Loucy (cell line): ENCODE results near the gene PIP4P1.

Experiments used
- H2AFZ ChIP-seq: fragments of 200-600 bp; sonication (generic); 2 replicates; pipeline ENCODE4 v1.6.0; 2016; ENCODE audit warnings: antibody characterized with exemption, mild to moderate bottlenecking, low read length, moderate library complexity
- H3F3A ChIP-seq: fragments of 200-600 bp; 2 replicates; pipeline ENCODE4 v1.6.0; 2016; ENCODE audit warnings: antibody characterized with exemption, low read depth, mild to moderate bottlenecking
- H3K27me3 ChIP-seq: fragments of 200-600 bp; sonication (generic); 2 replicates; pipeline ENCODE4 v1.6.1; 2014; ENCODE audit warnings: low read length, mild to moderate bottlenecking; ENCODE audit not compliant: insufficient read depth, poor library complexity, severe bottlenecking
- H3K36me3 ChIP-seq: fragments of 200-600 bp; sonication (generic); 2 replicates; pipeline ENCODE4 v1.6.1; 2016; ENCODE audit warnings: low read length; ENCODE audit not compliant: insufficient read depth
- H3K4me1 ChIP-seq: fragments of 200-600 bp; sonication (generic); 2 replicates; pipeline ENCODE4 v1.5.1; 2014; ENCODE audit warnings: low read length, mild to moderate bottlenecking; ENCODE audit not compliant: insufficient read depth, poor library complexity, severe bottlenecking
- H3K4me2 ChIP-seq: fragments of 200-600 bp; sonication (generic); 2 replicates; pipeline ENCODE4 v1.6.0; 2014; ENCODE audit warnings: antibody characterized with exemption, low read length, low read depth, mild to moderate bottlenecking; ENCODE audit not compliant: poor library complexity, severe bottlenecking
- H3K4me3 ChIP-seq: fragments of 200-600 bp; sonication (generic); 2 replicates; pipeline ENCODE4 v1.5.1; 2014; ENCODE audit warnings: low read length, mild to moderate bottlenecking, mixed read lengths; ENCODE audit not compliant: poor library complexity, severe bottlenecking
- H3K79me2 ChIP-seq: fragments of 200-600 bp; sonication (generic); 2 replicates; pipeline ENCODE4 v1.6.1; 2014; ENCODE audit warnings: low read length; ENCODE audit not compliant: insufficient read depth
- H3K9ac ChIP-seq: fragments of 200-600 bp; sonication (generic); 2 replicates; pipeline ENCODE4 v1.6.0; 2014; ENCODE audit warnings: mild to moderate bottlenecking, low read depth, low read length, moderate library complexity; ENCODE audit not compliant: poor library complexity, severe bottlenecking
- H3K9me2 ChIP-seq: fragments of 200-600 bp; sonication (generic); replicated peaks from 2 replicates; pipeline ENCODE4 v1.6.1; 2016; ENCODE audit warnings: low read depth, low read length, mixed read lengths
- H3K9me3 ChIP-seq: fragments of 200-600 bp; sonication (generic); 2 replicates; pipeline ENCODE4 v1.6.1; 2014; ENCODE audit warnings: mild to moderate bottlenecking, antibody characterized with exemption, low read length, low read depth; ENCODE audit not compliant: insufficient read depth
- H4K20me1 ChIP-seq: fragments of 200-600 bp; sonication (generic); 2 replicates; pipeline ENCODE4 v1.6.0; 2014; ENCODE audit warnings: antibody characterized with exemption, low read length, mild to moderate bottlenecking; ENCODE audit not compliant: insufficient read depth, poor library complexity, severe bottlenecking
- CTCF ChIP-seq: fragments of 200-600 bp; sonication (generic); conservative IDR thresholded peaks from 2 replicates; pipeline ENCODE4 v1.5.1; 2014; ENCODE audit warnings: mild to moderate bottlenecking, antibody characterized with exemption, low read length
- EZH2phosphoT487 ChIP-seq: fragments of 200-600 bp; IDR thresholded peaks from 2 replicates; pipeline ENCODE4 v1.6.1; 2018; ENCODE audit warnings: antibody characterized with exemption, mild to moderate bottlenecking, moderate library complexity, borderline replicate concordance

PIP4P1 gene

GRCh38 chr14:20418501-20418909 is 42.7 kb downstream of the PIP4P1 start:
- H3K9me2 ChIP-seq: no peaks in the 10 kb centered on the region
- H3K4me1 ChIP-seq: peaks cover 21% of the 10 kb centered on the region
- no peaks in the 10 kb centered on the region for H3F3A ChIP-seq
- H3K79me2 ChIP-seq: 0 out of 2 replicates have a peak, but pooled peaks cover 6% of the 10 kb centered on the region
- no peak overlapping the region for H2AFZ ChIP-seq
- H3K9ac ChIP-seq: no peak overlapping the region
- no peak overlapping the region for H3K4me3 ChIP-seq
- no peak overlapping the region for H3K4me2 ChIP-seq
- H4K20me1 ChIP-seq: no peaks in the 10 kb centered on the region
- H3K27me3 ChIP-seq: no peaks in the 10 kb centered on the region
- no peaks in the 10 kb centered on the region for H3K36me3 ChIP-seq
- no peaks in the 10 kb centered on the region for H3K9me3 ChIP-seq
- TF ChIP-seq EZH2phosphoT487 (no peak), CTCF (no peak)

GRCh38 chr14:20417250-20418186 is 43.7 kb downstream of the PIP4P1 start:
- no peaks in the 10 kb centered on the region for H3F3A ChIP-seq
- peaks cover 13% of the 10 kb centered on the region for H3K79me2 ChIP-seq
- no peak overlapping the region for H3K9ac ChIP-seq
- no peaks in the 10 kb centered on the region for H4K20me1 ChIP-seq
- no peak overlapping the region for H3K4me3 ChIP-seq
- no peak overlapping the region for H3K4me2 ChIP-seq
- TF ChIP-seq EZH2phosphoT487: no peak
- TF ChIP-seq CTCF: no peak
- no peaks in the 10 kb centered on the region for H3K36me3 ChIP-seq
- H3K27me3 ChIP-seq: no peaks in the 10 kb centered on the region
- no peaks in the 10 kb centered on the region for H3K9me3 ChIP-seq
- H3K4me1 ChIP-seq: peaks cover 16% of the 10 kb centered on the region
- H3K9me2 ChIP-seq: no peaks in the 10 kb centered on the region
- no peak overlapping the region for H2AFZ ChIP-seq

- H2AFZ ChIP-seq: peak overlapping the region; percentile 85
- H3K9me3 ChIP-seq: no peaks in the 10 kb centered on the region
- no peaks in the 10 kb centered on the region for H3F3A ChIP-seq
- H3K4me2 ChIP-seq: peak overlapping the region; percentile 56
- H3K79me2 ChIP-seq: peaks cover 25% of the 10 kb centered on the region
- TF ChIP-seq CTCF (no peak), EZH2phosphoT487 (no peak)
- peak overlapping the region; percentile 32 for H3K4me3 ChIP-seq
- H3K27me3 ChIP-seq: no peaks in the 10 kb centered on the region
- peaks cover 26% of the 10 kb centered on the region for H3K4me1 ChIP-seq
- H4K20me1 ChIP-seq: peaks cover 4% of the 10 kb centered on the region
- no peaks in the 10 kb centered on the region for H3K36me3 ChIP-seq
- no peaks in the 10 kb centered on the region for H3K9me2 ChIP-seq
- peak overlapping the region; percentile 57 for H3K9ac ChIP-seq
Measured at GRCh38 chr14:20416223-20416622, 45.0 kb downstream of the PIP4P1 start.
